Keratinocyte (primary cell): ENCODE data around the gene IGSF6. TPM values are rescaled to one million over a fixed set of nuclear protein-coding genes. Genes with fewer than 3 reads are reported as not detected.

Source experiments
- DNase-seq: peaks from one replicate; pipeline ENCODE4 v3.0.0-alpha.2; 2011; ENCODE audit warnings: low read depth, missing footprints, low spot score
- FAIRE-seq: peaks from 2 replicates; lab custom pipeline; 2011; peaks lifted over from hg19 to GRCh38; lab: Jason Lieb, UNC
- H2AFZ ChIP-seq: 2 replicates; pipeline ENCODE4 v1.6.0; 2012; ENCODE audit warnings: low read length, control low read depth, inconsistent platforms; ENCODE audit not compliant: control insufficient read depth
- H3K27ac ChIP-seq: 2 replicates; pipeline ENCODE4 v1.5.1; 2011; ENCODE audit warnings: low read length; ENCODE audit not compliant: control insufficient read depth, insufficient read depth
- H3K27me3 ChIP-seq: 3 replicates; pipeline ENCODE4 v1.6.0; 2011; ENCODE audit warnings: low read length; ENCODE audit not compliant: control insufficient read depth, insufficient read depth; ENCODE audit errors: extremely low read depth
- H3K36me3 ChIP-seq, 2 experiments: 2 replicates in 1 of 2; 3 replicates in 1 of 2; pipeline ENCODE4 v1.5.1; 2011; ENCODE audit warnings: low read length in 2 of 2, mild to moderate bottlenecking in 1 of 2; ENCODE audit not compliant: control insufficient read depth in 2 of 2, insufficient read depth in 2 of 2; ENCODE audit errors: extremely low read depth in 1 of 2
- H3K4me1 ChIP-seq: 3 replicates; pipeline ENCODE4 v1.5.1; 2011; ENCODE audit warnings: low read length; ENCODE audit not compliant: control insufficient read depth, insufficient read depth; ENCODE audit errors: extremely low read depth
- H3K4me2 ChIP-seq: 3 replicates; pipeline ENCODE4 v1.6.0; 2011; ENCODE audit warnings: low read depth, low read length; ENCODE audit not compliant: control insufficient read depth, insufficient read depth; ENCODE audit errors: extremely low read depth
- H3K4me3 ChIP-seq, 3 experiments: fragments of 200-600 bp in 1 of 3; sonication (generic) in 1 of 3; 2 replicates in 2 of 3; 3 replicates in 1 of 3; pipeline ENCODE4 v1.5.1; 2011 to 2016; ENCODE audit warnings: low read length in 3 of 3, mild to moderate bottlenecking in 3 of 3, control low read depth in 2 of 3, inconsistent platforms in 1 of 3, low read depth in 1 of 3, mixed read lengths in 1 of 3, mixed run types in 1 of 3, moderate library complexity in 1 of 3; ENCODE audit not compliant: control insufficient read depth in 2 of 3, insufficient read depth in 2 of 3; ENCODE audit errors: extremely low read depth in 1 of 3
- H3K79me2 ChIP-seq: 2 replicates; pipeline ENCODE4 v1.6.0; 2012; ENCODE audit warnings: low read length; ENCODE audit not compliant: control insufficient read depth, insufficient read depth
- H3K9ac ChIP-seq: 3 replicates; pipeline ENCODE4 v1.6.0; 2011; ENCODE audit warnings: low read length; ENCODE audit not compliant: control insufficient read depth, insufficient read depth; ENCODE audit errors: extremely low read depth
- H3K9me1 ChIP-seq: 3 replicates; pipeline ENCODE4 v1.6.0; 2011; ENCODE audit warnings: low read length; ENCODE audit not compliant: control insufficient read depth, insufficient read depth; ENCODE audit errors: extremely low read depth
- H3K9me3 ChIP-seq: 2 replicates; pipeline ENCODE4 v1.5.1; 2012; ENCODE audit warnings: low read depth, low read length; ENCODE audit not compliant: control insufficient read depth
- H4K20me1 ChIP-seq: 3 replicates; pipeline ENCODE4 v1.6.0; 2011; ENCODE audit warnings: low read length; ENCODE audit not compliant: control insufficient read depth, insufficient read depth; ENCODE audit errors: extremely low read depth
- CTCF ChIP-seq, 3 experiments: IDR thresholded peaks in 1 of 3; conservative IDR thresholded peaks in 1 of 3; optimal IDR thresholded peaks in 1 of 3; 2 replicates in 2 of 3; 3 replicates in 1 of 3; pipeline versions ENCODE3 to v1.5.1; 2011; ENCODE audit warnings: low read length in 3 of 3, mild to moderate bottlenecking in 3 of 3, moderate library complexity in 2 of 3, control low read depth in 1 of 3, inconsistent platforms in 1 of 3; ENCODE audit not compliant: insufficient read depth in 2 of 3; ENCODE audit errors: extremely low read depth in 1 of 3
- EZH2 ChIP-seq: IDR thresholded peaks from one replicate; pipeline ENCODE4 v1.6.1; 2012; ENCODE audit warnings: inconsistent platforms, mild to moderate bottlenecking, low read length, moderate library complexity
- dilution Hi-C: fragments of 300-500 bp; cut with MboI; formaldehyde crosslinking; loops from one replicate; pipeline ENCODE4 v1.7.0; 2020; ENCODE audit warnings: low sequenced_read_pairs; ENCODE audit not compliant: extremely low pct_ligation_motif_present
- polyA minus RNA-seq, 3 experiments: library from RNA; depleted of rRNA, polyadenylated mRNA; stranded (reverse); fragments of >200 nt; gene quantifications; 1 replicate in 1 of 3; 2 replicates in 1 of 3; 3 replicates in 1 of 3; pipeline ENCODE4 v1.2.3, GENCODE V29; 2011
- polyA plus RNA-seq, 5 experiments: library from polyadenylated mRNA; depleted of rRNA in 3 of 5; stranded (reverse) in 3 of 5; stranded (forward) in 1 of 5; unstranded in 1 of 5; fragments of >200 nt; gene quantifications; 1 replicate in 1 of 5; 2 replicates in 3 of 5; 3 replicates in 1 of 5; pipeline versions ENCODE4 v1.2.1 to v1.2.3, GENCODE V29; 2011 to 2012; ENCODE audit warnings: missing spikeins in 2 of 5, low read depth in 1 of 5, low replicate concordance in 1 of 5

Gene IGSF6
- polyA plus RNA-seq (not detected in 3 replicates), polyA minus RNA-seq (not detected in 3 replicates)
- polyA plus RNA-seq (2011; ENCODE audit: low read depth) = not detected
- not detected in 2 replicates for polyA plus RNA-seq (2011; cell fraction: cytosol; rRNA removed)
- polyA plus RNA-seq (2011; cell fraction: nucleus; rRNA removed) = not detected in 2 replicates
- 0.06 and 0.93 TPM in 2 replicates for polyA plus RNA-seq (2012; ENCODE audit: low replicate concordance)
- polyA minus RNA-seq (2011; cell fraction: cytosol; rRNA and poly(A)+ RNA removed) = not detected
- not detected in 2 replicates for polyA minus RNA-seq (2011; cell fraction: nucleus; rRNA and poly(A)+ RNA removed)

- no peaks in the 10 kb centered on the region for H3K27me3 ChIP-seq
- peaks cover 5% of the 10 kb centered on the region for H3K79me2 ChIP-seq
- H3K9me3 ChIP-seq = no peaks in the 10 kb centered on the region
- FAIRE-seq = no peak
- TF ChIP-seq CTCF (optimal IDR thresholded peaks at IDR 0.05 in 1 of 3, IDR thresholded peaks at IDR 0.05 in 1 of 3, conservative IDR thresholded peaks at IDR 0.05 in 1 of 3; ENCODE audit: extremely low read depth in 1 of 3, insufficient read depth in 2 of 3, low read length in 3 of 3) (no peak), EZH2 (no peak)
- H2AFZ ChIP-seq = no peak within 1 kb of the TSS
- H3K27ac ChIP-seq = no peak within 1 kb of the TSS
- H3K9me1 ChIP-seq = no peaks in the 10 kb centered on the region
- no peak for DNase-seq
- H3K36me3 ChIP-seq = peaks cover 4 to 7% of the 10 kb centered on the region in 2 experiments
- no peak within 1 kb of the TSS for H3K4me2 ChIP-seq
- H3K4me3 ChIP-seq = no peak within 1 kb of the TSS
- dilution Hi-C loops = no loop called here
- no peaks in the 10 kb centered on the region for H4K20me1 ChIP-seq
- no peak within 1 kb of the TSS for H3K9ac ChIP-seq
- peaks cover 19% of the 10 kb centered on the region for H3K4me1 ChIP-seq
Measured at GRCh38 chr16:21652453-21652852, at the start of gene IGSF6. Gene IGSF6 (minus strand): TSS chr16:21652608. CDS start chr16:21652598, 10 bp downstream.

GRCh38 chr16:21701271-21701670, 48.9 kb upstream of the IGSF6 start:
- peaks cover 9% of the 10 kb centered on the region for H3K4me1 ChIP-seq
- no peaks in the 10 kb centered on the region for H3K9me3 ChIP-seq
- no peaks in the 10 kb centered on the region for H3K36me3 ChIP-seq
- no peaks in the 10 kb centered on the region for H3K79me2 ChIP-seq
- no peaks in the 10 kb centered on the region for H3K27me3 ChIP-seq
- no peak overlapping the region for H3K9ac ChIP-seq
- TF ChIP-seq CTCF (optimal IDR thresholded peaks at IDR 0.05 in 1 of 3, IDR thresholded peaks at IDR 0.05 in 1 of 3, conservative IDR thresholded peaks at IDR 0.05 in 1 of 3; ENCODE audit: extremely low read depth in 1 of 3, insufficient read depth in 2 of 3, low read length in 3 of 3) (no peak), EZH2 (no peak)
- no peaks in the 10 kb centered on the region for H3K9me1 ChIP-seq
- dilution Hi-C loops = no loop called here
- FAIRE-seq = no peak
- no peak overlapping the region for H3K4me3 ChIP-seq
- no peak overlapping the region for H3K27ac ChIP-seq
- H4K20me1 ChIP-seq = no peaks in the 10 kb centered on the region
- no peak overlapping the region for H2AFZ ChIP-seq
- H3K4me2 ChIP-seq = no peak overlapping the region
- DNase-seq = no peak
